K562 (cell line): ENCODE measurements around the gene HSD3B7. TPM values are rescaled to one million over a fixed set of nuclear protein-coding genes. Genes with fewer than 3 reads are reported as not detected.

ENCODE experiments used
- ARID2 ChIP-seq: fragments of 450-650 bp; IDR thresholded peaks from 2 replicates; pipeline ENCODE4 v1.6.1; 2017; ENCODE audit warnings: antibody characterized with exemption, mild to moderate bottlenecking
- CREM ChIP-seq: IDR thresholded peaks from 2 replicates; pipeline ENCODE4 v1.6.1; 2014; ENCODE audit warnings: antibody characterized with exemption, low read depth
- DNMT1 ChIP-seq: fragments of 450-650 bp; IDR thresholded peaks from 2 replicates; pipeline ENCODE4 v1.6.1; 2016; ENCODE audit warnings: antibody characterized with exemption, mild to moderate bottlenecking
- E2F5 ChIP-seq: sonication (generic); formaldehyde crosslinking; IDR thresholded peaks from 2 replicates; pipeline ENCODE4 v1.8.0; 2022; ENCODE audit warnings: mild to moderate bottlenecking, missing genetic modification reagents
- ERF ChIP-seq: fragments of 450-650 bp; formaldehyde crosslinking; IDR thresholded peaks from 2 replicates; pipeline ENCODE4 v1.4.0; 2020; ENCODE audit warnings: mild to moderate bottlenecking, mixed read lengths
- FOXJ3 ChIP-seq: sonication (generic); formaldehyde crosslinking; IDR thresholded peaks from 2 replicates; pipeline ENCODE4 v1.4.0; 2020; ENCODE audit warnings: mild to moderate bottlenecking, missing genetic modification reagents
- ID3 ChIP-seq, 2 experiments: fragments of 250-450 bp in 1 of 2; fragments of 450-650 bp in 1 of 2; sonication (Bioruptor Pico) in 1 of 2; IDR thresholded peaks; 2 replicates each; pipeline versions ENCODE4 v1.6.1 to v1.8.0; 2016 to 2021; ENCODE audit warnings: mild to moderate bottlenecking in 2 of 2, moderate library complexity in 2 of 2, missing compliant biosample characterization in 1 of 2, missing genetic modification characterization in 1 of 2
- JUND ChIP-seq, 2 experiments: IDR thresholded peaks; 2 replicates in 1 of 2; 3 replicates in 1 of 2; pipeline ENCODE4 v1.6.1; 2011; ENCODE audit warnings: borderline replicate concordance in 2 of 2, low read depth in 2 of 2, low read length in 2 of 2, improper control_type of control experiment in 1 of 2, missing biosample characterization in 1 of 2, missing genetic modification characterization in 1 of 2, missing genetic modification reagents in 1 of 2
- MAX ChIP-seq: sonication (generic); formaldehyde crosslinking; IDR thresholded peaks from 2 replicates; pipeline ENCODE4 v1.9.0; 2022; ENCODE audit warnings: mild to moderate bottlenecking, missing genetic modification reagents
- POLR2AphosphoS2 ChIP-seq: IDR thresholded peaks from 2 replicates; pipeline ENCODE4 v1.6.1; 2012; ENCODE audit warnings: low read length, improper control_type of control experiment
- SMARCA4 ChIP-seq: fragments of 450-650 bp; IDR thresholded peaks from 2 replicates; pipeline ENCODE4 v1.6.1; 2016
- SMC3 ChIP-seq: conservative IDR thresholded peaks from 2 replicates; pipeline ENCODE4 v1.6.1; 2011; ENCODE audit warnings: low read depth, low read length, improper control_type of control experiment; ENCODE audit not compliant: insufficient read depth
- TAF7 ChIP-seq: fragments of 450-650 bp; IDR thresholded peaks from 2 replicates; pipeline ENCODE4 v1.6.1; 2016; ENCODE audit warnings: missing genetic modification characterization, missing compliant biosample characterization
- XRCC5 ChIP-seq: fragments of 200-400 bp; formaldehyde crosslinking; IDR thresholded peaks from 2 replicates; pipeline ENCODE4 v1.6.1; 2017; ENCODE audit warnings: low read depth, mild to moderate bottlenecking, low read length
- ZKSCAN3 ChIP-seq: fragments of 250-450 bp; sonication (Bioruptor Pico); IDR thresholded peaks from 2 replicates; pipeline ENCODE4 v1.4.0; 2020
- ZNF165 ChIP-seq: fragments of 250-450 bp; sonication (Bioruptor Pico); IDR thresholded peaks from 2 replicates; pipeline ENCODE4 v1.4.0; 2020; ENCODE audit warnings: borderline replicate concordance
- ZNF740 ChIP-seq, 3 experiments: fragments of 200-800 bp in 1 of 3; sonication (Bioruptor generic) in 1 of 3; sonication (generic) in 1 of 3; formaldehyde crosslinking in 1 of 3; IDR thresholded peaks; 2 replicates each; pipeline versions ENCODE4 v1.6.1 to v1.8.0; 2016 to 2022; ENCODE audit warnings: mild to moderate bottlenecking in 2 of 3, missing compliant biosample characterization in 2 of 3, missing genetic modification characterization in 2 of 3, missing genetic modification reagents in 1 of 3
- polyA plus RNA-seq, 8 experiments: library from polyadenylated mRNA; depleted of rRNA in 4 of 8; stranded (reverse) in 5 of 8; unstranded in 3 of 8; fragments of >200 nt; fragmentation: Nextera tagmentation in 2 of 8; fragmentation: Illumina TruSeq in 1 of 8; extraction: Ambion mirVana in 2 of 8; extraction: Trizol in 1 of 8; gene quantifications; 2 replicates each; pipeline versions ENCODE4 v1.2.1 to v1.2.3, GENCODE V29; 2011 to 2014; ENCODE audit warnings: inconsistent platforms in 1 of 8, missing spikeins in 1 of 8
- total RNA-seq, 7 experiments: library from RNA; depleted of rRNA in 6 of 7; stranded (reverse); fragments of >200 nt in 6 of 7; fragmentation: Illumina TruSeq in 2 of 7; extraction: Trizol in 2 of 7; gene quantifications; 2 replicates each; pipeline versions ENCODE4 v1.2.1 to v1.2.3, GENCODE V29; 2011 to 2021; ENCODE audit warnings: low replicate concordance in 1 of 7
- TF ChIP-seq, protein P1 (sequence below): sonication (generic); formaldehyde crosslinking; IDR thresholded peaks from 2 replicates; pipeline ENCODE4 v1.8.0; 2022; ENCODE audit warnings: missing genetic modification reagents, mild to moderate bottlenecking, borderline replicate concordance

Gene HSD3B7
- total and polyA plus RNA-seq, 9 of the 15 experiments (the other 6 are each of a cell fraction or from before 2014, with no cell fraction given), result 5.4 to 49.1 (median 23.0) TPM

DNA sequence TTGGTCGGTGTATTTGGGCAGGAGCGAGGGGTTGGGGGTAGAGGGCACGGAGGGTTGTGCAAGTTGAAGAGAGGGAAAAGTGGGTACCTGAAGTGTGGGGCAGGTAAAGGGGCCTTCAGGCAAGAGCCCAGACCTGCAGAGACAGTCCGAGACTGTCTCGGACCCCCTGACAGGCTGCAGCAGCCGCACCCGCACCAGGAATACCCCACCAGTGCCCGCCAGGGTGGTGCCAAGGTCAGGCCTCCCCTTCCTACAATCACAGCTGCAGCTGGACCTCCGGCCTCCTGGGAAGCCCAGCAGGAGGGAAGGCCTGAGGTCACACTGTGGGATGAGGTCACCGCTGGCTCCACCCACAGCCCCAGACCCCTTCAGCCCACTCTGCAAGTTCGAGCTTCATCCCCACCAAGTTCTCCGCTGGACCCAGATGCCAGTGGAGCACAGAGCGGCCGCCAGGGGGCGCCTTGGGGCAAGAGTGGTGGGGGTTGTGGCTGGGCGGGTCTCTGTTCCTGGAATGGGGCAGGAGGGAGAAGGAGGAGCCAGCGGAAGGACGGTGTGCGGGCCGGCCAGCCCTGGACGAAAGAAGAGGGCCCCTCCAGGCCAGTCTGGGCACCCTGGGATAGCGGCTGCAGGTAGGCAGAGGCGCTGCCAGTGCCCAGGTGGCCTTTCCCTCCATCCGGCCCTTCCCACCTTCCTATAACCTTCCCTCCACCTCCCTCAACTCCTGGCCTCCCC lies at the start of gene HSD3B7 (continued):
- TF ChIP-seq TAF7, result peak; percentile 35; the same call in 1 of the 2 replicates
- TF ChIP-seq JUND (IDR thresholded peaks at IDR 0.05; ENCODE audit: borderline replicate concordance, low read depth, low read length), result peak; percentile 52; the same call in 1 of the 2 replicates
- no peak; the same call in 2 of the 3 replicates for TF ChIP-seq JUND (tag; IDR thresholded peaks at IDR 0.05; ENCODE audit: borderline replicate concordance, low read depth, low read length)
- TF ChIP-seq POLR2AphosphoS2, result peak; percentile 94
- no peak for TF ChIP-seq ERF
- TF ChIP-seq ZNF165 (CRISPR knock-in tag), result no peak
- TF ChIP-seq E2F5, result no peak
- 0 out of 2 replicates have a peak, but pooled peaks have one; percentile 24 for TF ChIP-seq SMARCA4
- 0 out of 2 replicates have a peak, but pooled peaks have one; percentile 60 for TF ChIP-seq ARID2
- no peak for TF ChIP-seq DNMT1
- no peak for TF ChIP-seq ID3 (CRISPR knock-in tag; IDR thresholded peaks at IDR 0.05)
- no peak for TF ChIP-seq ID3 (tag; IDR thresholded peaks at IDR 0.05)
- no peak for TF ChIP-seq FOXJ3 (CRISPR knock-in tag)
- TF ChIP-seq MAX (CRISPR knock-in tag), result no peak
- TF ChIP-seq, protein P1, sequence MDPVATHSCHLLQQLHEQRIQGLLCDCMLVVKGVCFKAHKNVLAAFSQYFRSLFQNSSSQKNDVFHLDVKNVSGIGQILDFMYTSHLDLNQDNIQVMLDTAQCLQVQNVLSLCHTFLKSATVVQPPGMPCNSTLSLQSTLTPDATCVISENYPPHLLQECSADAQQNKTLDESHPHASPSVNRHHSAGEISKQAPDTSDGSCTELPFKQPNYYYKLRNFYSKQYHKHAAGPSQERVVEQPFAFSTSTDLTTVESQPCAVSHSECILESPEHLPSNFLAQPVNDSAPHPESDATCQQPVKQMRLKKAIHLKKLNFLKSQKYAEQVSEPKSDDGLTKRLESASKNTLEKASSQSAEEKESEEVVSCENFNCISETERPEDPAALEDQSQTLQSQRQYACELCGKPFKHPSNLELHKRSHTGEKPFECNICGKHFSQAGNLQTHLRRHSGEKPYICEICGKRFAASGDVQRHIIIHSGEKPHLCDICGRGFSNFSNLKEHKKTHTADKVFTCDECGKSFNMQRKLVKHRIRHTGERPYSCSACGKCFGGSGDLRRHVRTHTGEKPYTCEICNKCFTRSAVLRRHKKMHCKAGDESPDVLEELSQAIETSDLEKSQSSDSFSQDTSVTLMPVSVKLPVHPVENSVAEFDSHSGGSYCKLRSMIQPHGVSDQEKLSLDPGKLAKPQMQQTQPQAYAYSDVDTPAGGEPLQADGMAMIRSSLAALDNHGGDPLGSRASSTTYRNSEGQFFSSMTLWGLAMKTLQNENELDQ (CRISPR knock-in tag), result no peak
- TF ChIP-seq XRCC5, result peak; percentile 94
- no peak for TF ChIP-seq ZKSCAN3 (CRISPR knock-in tag)
- TF ChIP-seq ZNF740 (CRISPR knock-in tag; IDR thresholded peaks at IDR 0.05), result peak; percentile 85
- TF ChIP-seq ZNF740 (tag; IDR thresholded peaks at IDR 0.05), result peak in 1 of 2 experiments; percentile 76; a peak in 2 of 4 replicates
- peak; percentile 62; the same call in 1 of the 2 replicates for TF ChIP-seq CREM
- TF ChIP-seq SMC3, result peak; percentile 97
